Type B pancreatic cell (in vitro differentiated cells): ENCODE data around the gene ZFYVE9. TPM values are rescaled to one million over a fixed set of nuclear protein-coding genes. Genes with fewer than 3 reads are reported as not detected.

Source experiments
- DNase-seq: peaks from one replicate; pipeline ENCODE4 v3.0.0; 2021; ENCODE audit warnings: mixed read lengths; ENCODE audit not compliant: unreplicated experiment; ENCODE audit errors: extremely low spot score
- H3K27ac Mint-ChIP-seq: 2 replicates; pipeline ENCODE4 v1.8.0; 2021; ENCODE audit warnings: mild to moderate bottlenecking, mixed read lengths
- H3K27me3 Mint-ChIP-seq: 2 replicates; pipeline ENCODE4 v1.8.0; 2021; ENCODE audit warnings: mixed read lengths
- H3K36me3 Mint-ChIP-seq: 2 replicates; pipeline ENCODE4 v1.8.0; 2021; ENCODE audit warnings: mixed read lengths
- H3K4me1 Mint-ChIP-seq: one replicate; pipeline ENCODE4 v1.8.0; 2021; ENCODE audit warnings: mixed read lengths; ENCODE audit not compliant: unreplicated experiment
- H3K4me3 Mint-ChIP-seq: 2 replicates; pipeline ENCODE4 v1.8.0; 2021; ENCODE audit warnings: mild to moderate bottlenecking, mixed read lengths
- H3K9me3 Mint-ChIP-seq: 2 replicates; pipeline ENCODE4 v1.8.0; 2021; ENCODE audit warnings: mixed read lengths
- CTCF ChIP-seq: fragments of 200-600 bp; sonication (generic); conservative IDR thresholded peaks from 2 replicates; pipeline ENCODE4 v1.5.0; 2021; ENCODE audit warnings: antibody characterized with exemption, mild to moderate bottlenecking
- total RNA-seq: library from RNA; stranded (reverse); gene quantifications from 2 replicates; pipeline ENCODE4 v1.2.1, GENCODE V29; 2021; ENCODE audit warnings: low replicate concordance

Gene ZFYVE9
- total RNA-seq, 1 donor from 2014 or later, result 30.6 TPM

GRCh38 chr1:52153898-52154297 lies 12.0 kb downstream of the ZFYVE9 start:
- TF ChIP-seq CTCF, result no peak
- peaks cover 12% of the 10 kb centered on the region for H3K9me3 Mint-ChIP-seq
- H3K36me3 Mint-ChIP-seq, result peaks cover 10% of the 10 kb centered on the region
- H3K4me3 Mint-ChIP-seq, result no peak overlapping the region
- H3K4me1 Mint-ChIP-seq, result peaks cover 10% of the 10 kb centered on the region
- DNase-seq, result no peak
- H3K27me3 Mint-ChIP-seq, result no peaks in the 10 kb centered on the region
- no peak overlapping the region for H3K27ac Mint-ChIP-seq

GRCh38 chr1:52156460-52156859 lies 14.6 kb downstream of the ZFYVE9 start:
- Mint-ChIP-seq H3K9me3 (peaks cover 12% of the 10 kb centered on the region), H3K4me3 (no peak overlapping the region), H3K36me3 (peaks cover 18% of the 10 kb centered on the region), H3K4me1 (no peaks in the 10 kb centered on the region), H3K27ac (no peak overlapping the region), H3K27me3 (no peaks in the 10 kb centered on the region)
- TF ChIP-seq CTCF, result no peak
- DNase-seq, result no peak

GRCh38 chr1:52157582-52157981 lies 15.7 kb downstream of the ZFYVE9 start:
- no peak for DNase-seq
- TF ChIP-seq CTCF, result no peak
- peaks cover 12% of the 10 kb centered on the region for H3K9me3 Mint-ChIP-seq
- H3K4me3 Mint-ChIP-seq, result no peak overlapping the region
- H3K27ac Mint-ChIP-seq, result no peak overlapping the region
- peaks cover 22% of the 10 kb centered on the region for H3K36me3 Mint-ChIP-seq
- H3K4me1 Mint-ChIP-seq, result no peaks in the 10 kb centered on the region
- no peaks in the 10 kb centered on the region for H3K27me3 Mint-ChIP-seq

- peaks cover 12% of the 10 kb centered on the region for H3K9me3 Mint-ChIP-seq
- no peak overlapping the region for H3K27ac Mint-ChIP-seq
- H3K36me3 Mint-ChIP-seq, result peaks cover 22% of the 10 kb centered on the region
- H3K4me1 Mint-ChIP-seq, result no peaks in the 10 kb centered on the region
- DNase-seq, result no peak
- no peaks in the 10 kb centered on the region for H3K27me3 Mint-ChIP-seq
- H3K4me3 Mint-ChIP-seq, result no peak overlapping the region
- TF ChIP-seq CTCF, result no peak
These were observed 16.3 kb downstream of the ZFYVE9 start for GRCh38 chr1:52158218-52158617.

GRCh38 chr1:52159033-52159789 lies 17.3 kb downstream of the ZFYVE9 start:
- no peak for DNase-seq
- peaks cover 12% of the 10 kb centered on the region for H3K9me3 Mint-ChIP-seq
- H3K4me1 Mint-ChIP-seq, result no peaks in the 10 kb centered on the region
- H3K27me3 Mint-ChIP-seq, result no peaks in the 10 kb centered on the region
- H3K4me3 Mint-ChIP-seq, result no peak overlapping the region
- H3K27ac Mint-ChIP-seq, result no peak overlapping the region
- peaks cover 22% of the 10 kb centered on the region for H3K36me3 Mint-ChIP-seq
- TF ChIP-seq CTCF, result no peak

- Mint-ChIP-seq H3K9me3 (peaks cover 2% of the 10 kb centered on the region), H3K27ac (no peak overlapping the region), H3K36me3 (peaks cover 20% of the 10 kb centered on the region), H3K27me3 (no peaks in the 10 kb centered on the region), H3K4me1 (peaks cover 9% of the 10 kb centered on the region), H3K4me3 (no peak overlapping the region)
- DNase-seq, result no peak
- no peak for TF ChIP-seq CTCF
These were observed 21.1 kb downstream of the ZFYVE9 start for GRCh38 chr1:52162947-52163346.
